Fibroblast of lung (primary cell): ENCODE measurements around the gene AVPR1A. TPM values are rescaled to one million over a fixed set of nuclear protein-coding genes. Genes with fewer than 3 reads are reported as not detected.

Experiments
- DNase-seq, 2 donors: peaks; one replicate each; pipeline versions ENCODE4 v3.0.0 to v3.0.0-alpha.2; 2010; ENCODE audit warnings: low read depth in 2 of 2
- H2AFZ ChIP-seq: 2 replicates; pipeline ENCODE4 v1.5.1; 2012; ENCODE audit warnings: low read length, control low read depth, inconsistent platforms
- H3K27ac ChIP-seq: 2 replicates; pipeline ENCODE4 v1.5.1; 2011; ENCODE audit warnings: low read length, control low read depth; ENCODE audit not compliant: insufficient read depth
- H3K27me3 ChIP-seq: 2 replicates; pipeline ENCODE4 v1.5.1; 2011; ENCODE audit warnings: mild to moderate bottlenecking, low read length; ENCODE audit not compliant: control insufficient read depth, insufficient read depth
- H3K36me3 ChIP-seq: 2 replicates; pipeline ENCODE4 v1.5.1; 2011; ENCODE audit warnings: low read length; ENCODE audit not compliant: control insufficient read depth, insufficient read depth
- H3K4me1 ChIP-seq: 2 replicates; pipeline ENCODE4 v1.5.1; 2011; ENCODE audit warnings: low read length; ENCODE audit not compliant: control insufficient read depth, insufficient read depth; ENCODE audit errors: extremely low read depth
- H3K4me2 ChIP-seq: 2 replicates; pipeline ENCODE4 v1.5.1; 2011; ENCODE audit warnings: low read length, control low read depth; ENCODE audit not compliant: insufficient read depth; ENCODE audit errors: extremely low read depth
- H3K4me3 ChIP-seq, 4 experiments: fragments of 200-600 bp in 1 of 4; sonication (generic) in 1 of 4; replicated peaks in 1 of 4; 2 replicates each; pipeline ENCODE4 v1.5.1; 2011 to 2016; ENCODE audit warnings: low read length in 4 of 4, low read depth in 3 of 4, mild to moderate bottlenecking in 3 of 4, control low read depth in 2 of 4, inconsistent platforms in 1 of 4, mixed read lengths in 1 of 4; ENCODE audit not compliant: insufficient read depth in 1 of 4; ENCODE audit errors: control extremely low read depth in 1 of 4
- H3K79me2 ChIP-seq: 2 replicates; pipeline ENCODE4 v1.5.1; 2012; ENCODE audit warnings: mild to moderate bottlenecking, low read length, inconsistent platforms; ENCODE audit not compliant: control insufficient read depth, insufficient read depth
- H3K9ac ChIP-seq: 2 replicates; pipeline ENCODE4 v1.5.1; 2011; ENCODE audit warnings: mild to moderate bottlenecking, low read length, control low read depth; ENCODE audit not compliant: insufficient read depth
- H3K9me3 ChIP-seq: 2 replicates; pipeline ENCODE4 v1.5.1; 2012; ENCODE audit warnings: low read depth, low read length; ENCODE audit not compliant: control insufficient read depth, insufficient read depth
- H4K20me1 ChIP-seq: 2 replicates; pipeline ENCODE4 v1.5.1; 2011; ENCODE audit warnings: low read length; ENCODE audit not compliant: control insufficient read depth, insufficient read depth; ENCODE audit errors: extremely low read depth
- CTCF ChIP-seq, 2 donors: IDR thresholded peaks in 1 of 2; conservative IDR thresholded peaks in 1 of 2; 1 replicate in 1 of 2; 2 replicates in 1 of 2; pipeline ENCODE4 v1.5.1; 2011 to 2012; ENCODE audit warnings: low read length in 2 of 2, control low read depth in 1 of 2, inconsistent platforms in 1 of 2, low read depth in 1 of 2, mild to moderate bottlenecking in 1 of 2
- EZH2 ChIP-seq: IDR thresholded peaks from 2 replicates; pipeline ENCODE4 v1.5.1; 2012; ENCODE audit warnings: low read length, control low read depth, mild to moderate bottlenecking; ENCODE audit errors: missing control alignments
- polyA plus RNA-seq, 2 donors: library from polyadenylated mRNA; depleted of rRNA in 1 of 2; stranded (reverse) in 1 of 2; unstranded in 1 of 2; fragments of >200 nt; gene quantifications; 2 replicates each; pipeline ENCODE4 v1.2.1, GENCODE V29; 2011 to 2012; ENCODE audit warnings: missing spikeins in 1 of 2
- total RNA-seq: library from RNA; depleted of rRNA; stranded (reverse); fragments of >200 nt; gene quantifications from 2 replicates; pipeline ENCODE4 v1.2.1, GENCODE V29; 2014

Gene AVPR1A
- total and polyA plus RNA-seq, 2 donors (not counting 1 experiment from before 2014, with no cell fraction given): not detected

- no peaks in the 10 kb centered on the region for H3K79me2 ChIP-seq
- no peaks in the 10 kb centered on the region for H3K36me3 ChIP-seq
- H3K9me3 ChIP-seq: no peaks in the 10 kb centered on the region
- H2AFZ ChIP-seq: no peak overlapping the region
- no peak overlapping the region for H3K9ac ChIP-seq
- H3K4me1 ChIP-seq: no peaks in the 10 kb centered on the region
- no peak overlapping the region for H3K4me3 ChIP-seq
- H3K27me3 ChIP-seq: peaks cover 2% of the 10 kb centered on the region
- H4K20me1 ChIP-seq: no peaks in the 10 kb centered on the region
- H3K27ac ChIP-seq: no peak overlapping the region
- no peak overlapping the region for H3K4me2 ChIP-seq
- TF ChIP-seq CTCF (conservative IDR thresholded peaks at IDR 0.05 in 1 of 2, IDR thresholded peaks at IDR 0.05 in 1 of 2; ENCODE audit: low read depth in 1 of 2, low read length in 2 of 2) (no peak), EZH2 (no peak)
- DNase-seq: peak in 1 of 2 donors; percentile 1
Measured at GRCh38 chr12:63093711-63094110, 57.3 kb downstream of the AVPR1A start.

DNA sequence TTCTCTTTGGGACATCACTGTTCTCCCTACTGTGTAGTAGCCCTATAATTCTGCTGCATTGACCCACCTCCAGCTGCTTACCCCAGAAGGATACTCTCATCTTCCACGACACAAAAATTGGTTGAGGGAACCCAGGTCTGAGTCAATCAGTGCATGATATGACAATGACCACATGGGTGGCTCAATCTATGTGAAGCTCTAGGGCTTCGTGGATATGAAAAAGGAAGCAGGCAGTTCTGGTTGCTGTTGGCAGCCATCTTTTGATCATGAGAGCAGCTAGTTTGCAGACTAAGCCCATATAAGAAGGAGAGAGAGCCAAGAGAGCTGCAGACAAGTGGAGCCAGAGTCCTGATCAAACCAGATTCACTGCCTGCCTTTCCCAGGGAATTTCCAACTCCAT lies 57.9 kb downstream of the AVPR1A start:
- Histone ChIP-seq H3K4me2 (no peak overlapping the region), H3K9me3 (no peaks in the 10 kb centered on the region), H3K27me3 (peaks cover 2% of the 10 kb centered on the region), H2AFZ (no peak overlapping the region), H3K79me2 (no peaks in the 10 kb centered on the region), H3K4me1 (no peaks in the 10 kb centered on the region), H3K4me3 (no peak overlapping the region), H4K20me1 (no peaks in the 10 kb centered on the region), H3K9ac (no peak overlapping the region), H3K27ac (no peak overlapping the region), H3K36me3 (no peaks in the 10 kb centered on the region)
- DNase-seq: no peak
- TF ChIP-seq CTCF (conservative IDR thresholded peaks at IDR 0.05 in 1 of 2, IDR thresholded peaks at IDR 0.05 in 1 of 2; ENCODE audit: low read depth in 1 of 2, low read length in 2 of 2) (no peak), EZH2 (no peak)

Other genes with a start within 250 kb of the AVPR1A start
- gene PPM1H, start 216.1 kb downstream of the AVPR1A start, total RNA-seq: 0.51 and 3.1 TPM in 2 replicates
- 0.57 and 0.95 TPM in 2 replicates for gene PPM1H, start 216.1 kb downstream of the AVPR1A start, polyA plus RNA-seq